ENCODE measurements around the gene CLDN6. TPM values are rescaled to one million over a fixed set of nuclear protein-coding genes. Genes with fewer than 3 reads are reported as not detected.

Gene CLDN6
- total and polyA plus RNA-seq, 9 of the 15 experiments (the other 6 are each of a cell fraction or from before 2014, with no cell fraction given), result 0.22 to 0.75 (median 0.38) TPM; not detected in 3

GRCh38 chr16:2980227-2981176 is 37.5 kb downstream of the CLDN6 start, which contains the start of gene PKMYT1 (continued):
- TF ChIP-seq RERE (CRISPR knock-in tag; IDR thresholded peaks at IDR 0.05; ENCODE audit: borderline replicate concordance), result no peak
- no peak for TF ChIP-seq KLF13 (tag; IDR thresholded peaks at IDR 0.05; ENCODE audit: borderline replicate concordance, low read depth)
- no peak for TF ChIP-seq ZFP91 (CRISPR knock-in tag; IDR thresholded peaks at IDR 0.05)
- TF ChIP-seq NFE2 (IDR thresholded peaks at IDR 0.05; ENCODE audit: low read depth), result no peak
- TF ChIP-seq ZNF146 (CRISPR knock-in tag; IDR thresholded peaks at IDR 0.05; ENCODE audit: unreplicated experiment), result peak; percentile 23
- TF ChIP-seq ZNF586 (CRISPR knock-in tag; conservative IDR thresholded peaks at IDR 0.05), result no peak
- peak; percentile 53 for TF ChIP-seq ZNF384 (IDR thresholded peaks at IDR 0.05; ENCODE audit: low read depth, low read length)
- no peak for TF ChIP-seq ELK1 (CRISPR knock-in tag; IDR thresholded peaks at IDR 0.05)
- peak; percentile 60 for TF ChIP-seq USF1 (CRISPR knock-in tag; IDR thresholded peaks at IDR 0.05)
- no peak for TF ChIP-seq ARID3A (IDR thresholded peaks at IDR 0.05; ENCODE audit: borderline replicate concordance, low read depth, low read length)
- peak; percentile 87 for TF ChIP-seq TAF1 (IDR thresholded peaks at IDR 0.05; ENCODE audit: control insufficient read depth, extremely low read depth, insufficient read depth, low read length, severe bottlenecking)
- peak; percentile 86 for TF ChIP-seq POLR2B (IDR thresholded peaks at IDR 0.05; ENCODE audit: low read depth, partially characterized antibody)

All from K562 (cell line).